GM12892 (cell line): ENCODE data around the gene ZNF23. TPM values are rescaled to one million over a fixed set of nuclear protein-coding genes. Genes with fewer than 3 reads are reported as not detected.
"Not testable (repeated sequence)": the region's sequence is repeated elsewhere in the genome, so short reads cannot be mapped to it uniquely, and the experiment has no call there.

Experiments used
- DNase-seq: peaks from one replicate; pipeline ENCODE4 v3.0.0; 2011; ENCODE audit not compliant: insufficient read length
- FAIRE-seq: peaks from 2 replicates; lab custom pipeline; 2011; peaks lifted over from hg19 to GRCh38; lab: Jason Lieb, UNC
- POLR2A ChIP-seq: IDR thresholded peaks from 2 replicates; pipeline ENCODE4 v1.6.1; 2011; ENCODE audit warnings: low read depth, low read length, control low read depth
- POLR2AphosphoS5 ChIP-seq: IDR thresholded peaks from 2 replicates; pipeline ENCODE4 v1.6.1; 2011; ENCODE audit warnings: low read depth, low read length, control low read depth
- TAF1 ChIP-seq: IDR thresholded peaks from 2 replicates; pipeline ENCODE4 v1.6.1; 2011; ENCODE audit warnings: low read depth, mild to moderate bottlenecking, control low read depth, low read length, borderline replicate concordance
- polyA plus RNA-seq: library from polyadenylated mRNA; unstranded; fragments of >200 nt; gene quantifications from one replicate; pipeline ENCODE4 v1.2.1, GENCODE V29; 2012; ENCODE audit warnings: missing spikeins, inconsistent platforms; ENCODE audit not compliant: missing spikeins

ZNF23 gene
- 11.2 TPM for polyA plus RNA-seq

- peak; percentile 93 for DNase-seq
- FAIRE-seq, result peak; percentile 92
Observed at GRCh38 chr16:71461686-71462648, at the start of gene ZNF23. Gene ZNF23, minus strand, starts transcription at chr16:71462247. Its CDS starts 5,451 bp downstream, at chr16:71456796.

GRCh38 chr16:71507061-71507460 is 45.0 kb upstream of the ZNF23 start:
- TF ChIP-seq POLR2A (no peak), TAF1 (no peak), POLR2AphosphoS5 (no peak)
- FAIRE-seq (no peak), DNase-seq (no peak)

More at GRCh38 chr16:71461686-71462648, at the start of gene ZNF23:
- TF ChIP-seq POLR2AphosphoS5 (peak; percentile 98), TAF1 (peak; percentile 84), POLR2A (peak; percentile 98)

- TF ChIP-seq POLR2A (no peak), POLR2AphosphoS5 (no peak), TAF1 (no peak)
Observed at GRCh38 chr16:71504901-71505300, 42.9 kb upstream of the ZNF23 start.

GRCh38 chr16:71504051-71504450 is 42.0 kb upstream of the ZNF23 start:
- DNase-seq, FAIRE-seq: not testable (repeated sequence)

More at GRCh38 chr16:71504901-71505300, 42.9 kb upstream of the ZNF23 start:
- DNase-seq (no peak), FAIRE-seq (no peak)

GRCh38 chr16:71501547-71501946 is 39.5 kb upstream of the ZNF23 start:
- FAIRE-seq (no peak), DNase-seq (no peak)
- TF ChIP-seq POLR2A (no peak), POLR2AphosphoS5 (no peak), TAF1 (no peak)

- FAIRE-seq (no peak), DNase-seq (no peak)
- TF ChIP-seq TAF1, result no peak
- TF ChIP-seq POLR2A, result no peak
- no peak for TF ChIP-seq POLR2AphosphoS5
Observed at GRCh38 chr16:71500964-71501363, 38.9 kb upstream of the ZNF23 start.

GRCh38 chr16:71499775-71500364 is 37.8 kb upstream of the ZNF23 start:
- TF ChIP-seq TAF1 (no peak), POLR2A (no peak), POLR2AphosphoS5 (no peak)
- FAIRE-seq (peak; percentile 56), DNase-seq (no peak)

- TF ChIP-seq TAF1 (no peak), POLR2AphosphoS5 (no peak), POLR2A (no peak)
- FAIRE-seq (no peak), DNase-seq (no peak)
Observed at GRCh38 chr16:71498031-71498430, 36.0 kb upstream of the ZNF23 start.

GRCh38 chr16:71493213-71493612 is 31.2 kb upstream of the ZNF23 start:
- no peak for FAIRE-seq
- DNase-seq, result no peak

GRCh38 chr16:71492786-71493185 is 30.7 kb upstream of the ZNF23 start:
- FAIRE-seq, result no peak

More at GRCh38 chr16:71493213-71493612, 31.2 kb upstream of the ZNF23 start:
- TF ChIP-seq POLR2A (no peak), POLR2AphosphoS5 (no peak), TAF1 (no peak)

GRCh38 chr16:71491054-71491453 is 29.0 kb upstream of the ZNF23 start:
- FAIRE-seq (no peak), DNase-seq (no peak)
- no peak for TF ChIP-seq TAF1
- TF ChIP-seq POLR2AphosphoS5, result no peak
- no peak for TF ChIP-seq POLR2A

More at GRCh38 chr16:71492786-71493185, 30.7 kb upstream of the ZNF23 start:
- no peak for DNase-seq
- TF ChIP-seq POLR2A (no peak), POLR2AphosphoS5 (no peak), TAF1 (no peak)

- no peak for DNase-seq
- FAIRE-seq, result no peak
- TF ChIP-seq POLR2AphosphoS5, result no peak
- no peak for TF ChIP-seq TAF1
- no peak for TF ChIP-seq POLR2A
Observed at GRCh38 chr16:71490361-71490760, 28.3 kb upstream of the ZNF23 start.
